Astrocyte (in vitro differentiated cells and primary cell): ENCODE results near the gene CSPG5. TPM values are rescaled to one million over a fixed set of nuclear protein-coding genes. Genes with fewer than 3 reads are reported as not detected.
A peak's percentile ranks its signal among the peaks of the same experiment; 100 is the strongest.

Experiments
- DNase-seq: peaks from one replicate; pipeline ENCODE4 v3.0.0-alpha.2; 2010; ENCODE audit warnings: low read depth
- FAIRE-seq: peaks from 2 replicates; lab custom pipeline; 2011; peaks lifted over from hg19 to GRCh38; lab: Jason Lieb, UNC
- H2AFZ ChIP-seq: 2 replicates; pipeline ENCODE4 v1.6.0; 2012; ENCODE audit warnings: low read depth, low read length, inconsistent platforms
- H3K27ac ChIP-seq: 2 replicates; pipeline ENCODE4 v1.5.1; 2011; ENCODE audit warnings: low read depth, low read length, inconsistent platforms
- H3K27me3 ChIP-seq: 2 replicates; pipeline ENCODE4 v1.6.0; 2011; ENCODE audit warnings: low read length, inconsistent platforms; ENCODE audit not compliant: insufficient read depth
- H3K36me3 ChIP-seq: 2 replicates; pipeline ENCODE4 v1.5.1; 2011; ENCODE audit warnings: low read length, inconsistent platforms; ENCODE audit not compliant: insufficient read depth
- H3K4me1 ChIP-seq: 2 replicates; pipeline ENCODE4 v1.5.1; 2011; ENCODE audit warnings: low read length, inconsistent platforms; ENCODE audit not compliant: insufficient read depth
- H3K4me2 ChIP-seq: 2 replicates; pipeline ENCODE4 v1.6.0; 2012; ENCODE audit warnings: low read length, inconsistent platforms
- H3K4me3 ChIP-seq: 2 replicates; pipeline ENCODE4 v1.5.1; 2011; ENCODE audit warnings: low read depth, mild to moderate bottlenecking, low read length, inconsistent platforms; ENCODE audit not compliant: insufficient read depth
- H3K79me2 ChIP-seq: 2 replicates; pipeline ENCODE4 v1.6.0; 2012; ENCODE audit warnings: mild to moderate bottlenecking, low read length, inconsistent platforms; ENCODE audit not compliant: insufficient read depth
- H3K9ac ChIP-seq: 2 replicates; pipeline ENCODE4 v1.6.0; 2012; ENCODE audit warnings: mild to moderate bottlenecking, low read length, inconsistent platforms
- H3K9me3 ChIP-seq: 2 replicates; pipeline ENCODE4 v1.5.1; 2012; ENCODE audit warnings: low read depth, mild to moderate bottlenecking, low read length, inconsistent platforms; ENCODE audit not compliant: insufficient read depth
- H4K20me1 ChIP-seq: 2 replicates; pipeline ENCODE4 v1.6.0; 2012; ENCODE audit warnings: low read length, inconsistent platforms; ENCODE audit not compliant: insufficient read depth
- H3K27ac Mint-ChIP-seq: one replicate; pipeline ENCODE4 v1.8.0; 2021; ENCODE audit warnings: mild to moderate bottlenecking, mixed read lengths; ENCODE audit not compliant: unreplicated experiment
- H3K27me3 Mint-ChIP-seq: one replicate; pipeline ENCODE4 v1.8.0; 2021; ENCODE audit warnings: low read depth, mixed read lengths; ENCODE audit not compliant: unreplicated experiment
- H3K36me3 Mint-ChIP-seq: one replicate; pipeline ENCODE4 v1.8.0; 2021; ENCODE audit warnings: low read depth, mixed read lengths; ENCODE audit not compliant: unreplicated experiment
- H3K4me1 Mint-ChIP-seq: one replicate; pipeline ENCODE4 v1.8.0; 2021; ENCODE audit warnings: low read depth, mixed read lengths; ENCODE audit not compliant: unreplicated experiment
- H3K4me3 Mint-ChIP-seq: one replicate; pipeline ENCODE4 v1.8.0; 2021; ENCODE audit warnings: mild to moderate bottlenecking, moderate library complexity, mixed read lengths; ENCODE audit not compliant: unreplicated experiment
- H3K9me3 Mint-ChIP-seq: one replicate; pipeline ENCODE4 v1.8.0; 2021; ENCODE audit warnings: mild to moderate bottlenecking, mixed read lengths; ENCODE audit not compliant: unreplicated experiment
- EZH2 ChIP-seq: IDR thresholded peaks from 2 replicates; pipeline ENCODE4 v1.6.1; 2012; ENCODE audit warnings: mild to moderate bottlenecking, low read length, inconsistent platforms; ENCODE audit not compliant: insufficient read depth
- total RNA-seq: library from RNA; stranded (reverse); gene quantifications from 2 replicates; pipeline ENCODE4 v1.2.1, GENCODE V29; 2021
- TF ChIP-seq, protein P1 (sequence below): IDR thresholded peaks from 2 replicates; pipeline ENCODE4 v1.5.1; 2011; ENCODE audit warnings: low read depth, mild to moderate bottlenecking, inconsistent platforms, low read length, moderate library complexity; ENCODE audit not compliant: insufficient read depth

CSPG5 gene
- total RNA-seq, 1 donor from 2014 or later, result 1.2 TPM

DNA sequence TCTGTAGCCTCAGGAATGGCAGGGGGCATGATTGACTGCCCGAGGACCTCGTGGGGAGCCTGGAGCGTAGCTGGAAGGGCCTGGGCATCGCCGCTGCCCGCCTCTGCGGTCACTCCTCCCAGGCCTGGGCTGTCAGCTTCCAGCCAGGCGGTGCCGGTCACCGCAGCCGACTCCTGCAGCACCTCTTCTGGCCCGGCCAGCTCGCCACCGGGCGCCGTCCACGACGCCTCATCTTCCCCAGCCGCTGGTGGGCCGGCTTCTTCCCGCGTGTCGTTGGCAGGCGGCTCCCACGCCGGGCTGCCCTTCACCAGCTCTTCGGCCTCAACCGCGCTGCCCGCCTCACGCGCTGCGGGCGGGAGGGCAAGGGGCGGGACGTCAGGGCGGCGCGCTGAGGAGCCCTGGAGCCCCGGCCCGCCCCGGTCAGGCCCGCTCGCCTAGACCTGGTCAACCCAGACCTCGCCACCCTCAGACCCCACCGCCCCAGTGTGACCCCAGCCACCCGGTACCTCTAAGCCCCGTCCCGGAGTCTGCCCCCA lies 1.0 kb downstream of the CSPG5 start:
- H3K27ac Mint-ChIP-seq, result no peak overlapping the region
- FAIRE-seq (no peak), DNase-seq (no peak)
- Histone ChIP-seq H3K79me2 (no peaks in the 10 kb centered on the region), H3K27ac (no peak overlapping the region), H2AFZ (peak overlapping the region; percentile 60), H3K36me3 (no peaks in the 10 kb centered on the region), H3K4me3 (peak overlapping the region; percentile 23), H3K9me3 (no peaks in the 10 kb centered on the region), H3K9ac (no peak overlapping the region), H3K4me2 (peak overlapping the region; percentile 81), H3K27me3 (peaks cover 30% of the 10 kb centered on the region), H3K4me1 (no peaks in the 10 kb centered on the region), H4K20me1 (peaks cover 22% of the 10 kb centered on the region)
- H3K4me1 Mint-ChIP-seq, result peaks cover 4% of the 10 kb centered on the region
- no peaks in the 10 kb centered on the region for H3K9me3 Mint-ChIP-seq
- H3K4me3 Mint-ChIP-seq, result peak overlapping the region; percentile 64
- peaks cover 28% of the 10 kb centered on the region for H3K27me3 Mint-ChIP-seq
- TF ChIP-seq EZH2, result peak; percentile 60
- TF ChIP-seq, protein P1, sequence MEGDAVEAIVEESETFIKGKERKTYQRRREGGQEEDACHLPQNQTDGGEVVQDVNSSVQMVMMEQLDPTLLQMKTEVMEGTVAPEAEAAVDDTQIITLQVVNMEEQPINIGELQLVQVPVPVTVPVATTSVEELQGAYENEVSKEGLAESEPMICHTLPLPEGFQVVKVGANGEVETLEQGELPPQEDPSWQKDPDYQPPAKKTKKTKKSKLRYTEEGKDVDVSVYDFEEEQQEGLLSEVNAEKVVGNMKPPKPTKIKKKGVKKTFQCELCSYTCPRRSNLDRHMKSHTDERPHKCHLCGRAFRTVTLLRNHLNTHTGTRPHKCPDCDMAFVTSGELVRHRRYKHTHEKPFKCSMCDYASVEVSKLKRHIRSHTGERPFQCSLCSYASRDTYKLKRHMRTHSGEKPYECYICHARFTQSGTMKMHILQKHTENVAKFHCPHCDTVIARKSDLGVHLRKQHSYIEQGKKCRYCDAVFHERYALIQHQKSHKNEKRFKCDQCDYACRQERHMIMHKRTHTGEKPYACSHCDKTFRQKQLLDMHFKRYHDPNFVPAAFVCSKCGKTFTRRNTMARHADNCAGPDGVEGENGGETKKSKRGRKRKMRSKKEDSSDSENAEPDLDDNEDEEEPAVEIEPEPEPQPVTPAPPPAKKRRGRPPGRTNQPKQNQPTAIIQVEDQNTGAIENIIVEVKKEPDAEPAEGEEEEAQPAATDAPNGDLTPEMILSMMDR, result no peak
- peaks cover 4% of the 10 kb centered on the region for H3K36me3 Mint-ChIP-seq

DNA sequence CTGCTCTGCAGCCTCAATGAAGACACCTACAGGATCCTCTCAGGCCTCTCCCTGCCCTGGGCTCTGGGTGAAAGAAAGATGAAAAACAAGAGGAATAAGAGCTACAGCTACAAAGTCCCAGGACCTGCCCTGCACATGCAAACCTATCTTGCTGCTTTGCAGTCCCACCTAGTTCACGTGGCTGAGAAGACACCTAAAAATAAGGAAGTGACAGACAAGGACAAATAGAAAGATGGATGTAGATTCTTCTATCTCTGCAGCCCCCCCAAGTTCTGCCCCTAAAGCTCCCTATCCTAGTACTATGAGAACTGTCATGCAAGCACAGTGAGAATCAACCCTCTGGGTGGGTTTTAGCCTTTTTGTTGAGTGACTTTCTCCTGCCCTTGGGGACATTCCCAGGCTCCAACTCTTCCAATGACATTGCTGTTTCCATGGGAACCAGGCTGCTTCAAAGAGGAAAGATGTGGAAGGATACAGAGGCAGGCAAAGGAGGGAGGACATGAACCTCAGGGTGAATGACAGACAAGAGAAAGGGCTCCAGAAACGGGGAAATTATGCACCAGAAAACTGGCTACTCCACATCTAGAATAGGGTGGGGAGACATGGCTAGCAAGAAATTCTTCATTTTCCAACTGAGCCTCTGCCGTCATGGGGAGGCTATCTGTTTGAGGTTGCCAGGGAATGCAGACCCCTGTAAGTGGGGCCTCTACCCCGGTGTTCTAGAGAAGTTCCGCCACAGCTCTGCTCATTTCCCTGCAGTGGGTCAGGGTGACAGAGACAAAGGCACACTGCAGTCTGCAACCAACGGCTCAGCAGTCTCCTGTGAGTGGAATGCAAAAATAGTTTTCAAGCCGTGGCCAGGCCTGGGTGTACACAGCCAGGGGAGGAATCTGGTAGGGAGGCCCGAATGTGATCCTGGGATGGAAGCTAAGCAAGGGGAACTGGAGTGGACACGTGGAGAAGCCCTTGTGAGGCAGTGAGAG lies 5.2 kb downstream of the CSPG5 start:
- peaks cover 42% of the 10 kb centered on the region for H3K27me3 Mint-ChIP-seq
- H3K4me2 ChIP-seq, result no peak overlapping the region
- FAIRE-seq (no peak), DNase-seq (no peak)
- H3K27ac ChIP-seq, result no peak overlapping the region
- H3K9me3 ChIP-seq, result no peaks in the 10 kb centered on the region
- no peak overlapping the region for H2AFZ ChIP-seq
- H3K36me3 ChIP-seq, result no peaks in the 10 kb centered on the region
- H3K4me1 Mint-ChIP-seq, result peaks cover 4% of the 10 kb centered on the region
- no peaks in the 10 kb centered on the region for H3K9me3 Mint-ChIP-seq
- no peaks in the 10 kb centered on the region for H4K20me1 ChIP-seq
- H3K4me3 Mint-ChIP-seq, result no peak overlapping the region
- no peak overlapping the region for H3K9ac ChIP-seq
- peaks cover 25% of the 10 kb centered on the region for H3K27me3 ChIP-seq
- no peak overlapping the region for H3K27ac Mint-ChIP-seq
- no peak for TF ChIP-seq EZH2
- TF ChIP-seq, protein P1, result no peak
- no peak overlapping the region for H3K4me3 ChIP-seq
- no peaks in the 10 kb centered on the region for H3K4me1 ChIP-seq
- H3K79me2 ChIP-seq, result no peaks in the 10 kb centered on the region
- H3K36me3 Mint-ChIP-seq, result no peaks in the 10 kb centered on the region
